GM19468 (cell line): ENCODE results near the gene PRPH2.

Experiments used
- ATAC-seq: cut with Tn5 transposase; IDR thresholded peaks from one replicate; pipeline ENCODE4 v1.9.1; 2021; ENCODE audit warnings: mild to moderate bottlenecking, moderate library complexity, moderate number of reproducible peaks; ENCODE audit not compliant: unreplicated experiment; ENCODE audit errors: extremely low read depth

The PRPH2 gene

GRCh38 chr6:42652024-42652746, 70.2 kb downstream of the PRPH2 start:
- ATAC-seq: no peak
